Measurements from ENCODE around the gene KIF26B.

The KIF26B gene

GRCh38 chr1:245241526-245242130 lies 86.8 kb downstream of the KIF26B start:
- no peak for DNase-seq (ENCODE audit: low read depth)

- DNase-seq (ENCODE audit: low read depth): no peak
Observed at GRCh38 chr1:245242989-245243388, 88.2 kb downstream of the KIF26B start.

- DNase-seq (ENCODE audit: low read depth): no peak
Observed at GRCh38 chr1:245245021-245245667, 90.4 kb downstream of the KIF26B start.

GRCh38 chr1:245246433-245246832 lies 91.6 kb downstream of the KIF26B start:
- no peak for DNase-seq (ENCODE audit: low read depth)

- no peak for DNase-seq (ENCODE audit: low read depth)
Observed at GRCh38 chr1:245247356-245247755, 92.6 kb downstream of the KIF26B start.

- DNase-seq (ENCODE audit: low read depth): no peak
Observed at GRCh38 chr1:245247801-245248200, 93.0 kb downstream of the KIF26B start.

- DNase-seq (ENCODE audit: low read depth): no peak
Observed at GRCh38 chr1:245248231-245248731, 93.5 kb downstream of the KIF26B start.

- no peak for DNase-seq (ENCODE audit: low read depth)
Observed at GRCh38 chr1:245255783-245256182, 101.0 kb downstream of the KIF26B start.

GRCh38 chr1:245256528-245256927 lies 101.7 kb downstream of the KIF26B start:
- DNase-seq (ENCODE audit: low read depth): no peak

- DNase-seq (ENCODE audit: low read depth): no peak
Observed at GRCh38 chr1:245258271-245258920, 103.6 kb downstream of the KIF26B start.

GRCh38 chr1:245260110-245260882 lies 105.5 kb downstream of the KIF26B start:
- DNase-seq (ENCODE audit: low read depth): no peak

GRCh38 chr1:245260883-245261282 lies 106.1 kb downstream of the KIF26B start:
- no peak for DNase-seq (ENCODE audit: low read depth)

- DNase-seq (ENCODE audit: low read depth): no peak
Observed at GRCh38 chr1:245261786-245262185, 107.0 kb downstream of the KIF26B start.

GRCh38 chr1:245263529-245264095 lies 108.8 kb downstream of the KIF26B start:
- no peak for DNase-seq (ENCODE audit: low read depth)

GRCh38 chr1:245264226-245264625 lies 109.4 kb downstream of the KIF26B start:
- no peak for DNase-seq (ENCODE audit: low read depth)

- DNase-seq (ENCODE audit: low read depth): no peak
Observed at GRCh38 chr1:245266105-245266504, 111.3 kb downstream of the KIF26B start.

GRCh38 chr1:245270063-245270462 lies 115.3 kb downstream of the KIF26B start:
- DNase-seq (ENCODE audit: low read depth): no peak

GRCh38 chr1:245270972-245271371 lies 116.2 kb downstream of the KIF26B start:
- no peak for DNase-seq (ENCODE audit: low read depth)

- no peak for DNase-seq (ENCODE audit: low read depth)
Observed at GRCh38 chr1:245272676-245273075, 117.9 kb downstream of the KIF26B start.

- DNase-seq (ENCODE audit: low read depth): no peak
Observed at GRCh38 chr1:245276445-245276844, 121.7 kb downstream of the KIF26B start.

- no peak for DNase-seq (ENCODE audit: low read depth)
Observed at GRCh38 chr1:245277276-245277675, 122.5 kb downstream of the KIF26B start.

GRCh38 chr1:245278846-245279245 lies 124.1 kb downstream of the KIF26B start:
- DNase-seq (ENCODE audit: low read depth): no peak

Data from CMK (cell line).